ENCODE results near the gene PDE4B.
A peak's percentile ranks its signal among the peaks of the same experiment; 100 is the strongest.

The PDE4B gene

DNA sequence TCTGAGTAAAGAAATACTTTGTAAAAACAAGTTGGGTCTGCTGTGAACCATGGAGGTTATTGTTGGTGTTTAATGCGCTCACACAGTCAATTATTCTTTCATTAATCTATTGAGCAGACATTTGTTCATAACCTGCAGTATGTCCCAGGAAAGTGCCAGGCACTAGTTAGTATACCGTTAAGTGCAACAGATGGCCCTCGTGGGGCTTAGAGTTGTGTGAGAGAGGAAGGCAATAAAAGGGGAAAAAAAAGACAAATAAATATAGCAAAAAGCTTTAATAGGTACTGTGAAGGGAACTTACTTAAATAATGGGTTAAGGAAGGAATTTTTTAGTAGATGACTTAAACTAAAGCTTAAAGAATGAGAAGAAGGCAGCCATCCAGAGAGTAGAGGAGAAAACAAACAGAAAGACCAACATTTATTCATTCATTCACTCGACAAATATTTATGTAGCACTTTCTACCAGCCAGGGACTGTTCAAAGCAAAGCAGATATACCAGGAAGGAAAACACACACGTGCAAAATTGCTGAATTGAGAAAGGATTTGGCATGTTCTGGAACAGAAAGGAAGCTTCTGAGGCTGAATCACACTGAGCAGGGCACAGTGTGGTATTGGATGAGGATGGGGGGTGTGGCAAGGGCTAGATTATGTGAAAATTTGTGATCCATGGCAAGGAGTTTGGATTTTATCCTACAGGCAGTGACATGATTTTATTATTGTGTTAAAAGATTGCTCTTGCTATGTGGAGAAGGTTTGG lies 445.2 kb downstream of the PDE4B start:
- TF ChIP-seq, protein P1, sequence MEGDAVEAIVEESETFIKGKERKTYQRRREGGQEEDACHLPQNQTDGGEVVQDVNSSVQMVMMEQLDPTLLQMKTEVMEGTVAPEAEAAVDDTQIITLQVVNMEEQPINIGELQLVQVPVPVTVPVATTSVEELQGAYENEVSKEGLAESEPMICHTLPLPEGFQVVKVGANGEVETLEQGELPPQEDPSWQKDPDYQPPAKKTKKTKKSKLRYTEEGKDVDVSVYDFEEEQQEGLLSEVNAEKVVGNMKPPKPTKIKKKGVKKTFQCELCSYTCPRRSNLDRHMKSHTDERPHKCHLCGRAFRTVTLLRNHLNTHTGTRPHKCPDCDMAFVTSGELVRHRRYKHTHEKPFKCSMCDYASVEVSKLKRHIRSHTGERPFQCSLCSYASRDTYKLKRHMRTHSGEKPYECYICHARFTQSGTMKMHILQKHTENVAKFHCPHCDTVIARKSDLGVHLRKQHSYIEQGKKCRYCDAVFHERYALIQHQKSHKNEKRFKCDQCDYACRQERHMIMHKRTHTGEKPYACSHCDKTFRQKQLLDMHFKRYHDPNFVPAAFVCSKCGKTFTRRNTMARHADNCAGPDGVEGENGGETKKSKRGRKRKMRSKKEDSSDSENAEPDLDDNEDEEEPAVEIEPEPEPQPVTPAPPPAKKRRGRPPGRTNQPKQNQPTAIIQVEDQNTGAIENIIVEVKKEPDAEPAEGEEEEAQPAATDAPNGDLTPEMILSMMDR (IDR thresholded peaks at IDR 0.05), result no peak
- H3K27ac ChIP-seq, result no peak overlapping the region
- H3K4me1 ChIP-seq (ENCODE audit: control insufficient read depth in 1 of 2, insufficient read depth in 1 of 2, low read depth in 1 of 2, low read length in 1 of 2), result no peaks in the 10 kb centered on the region
- no peak overlapping the region for H3K4me3 ChIP-seq (ENCODE audit: low read depth in 1 of 2, low read length in 1 of 2)
- H3K36me3 ChIP-seq, result no peaks in the 10 kb centered on the region
- H3K9me3 ChIP-seq, result no peaks in the 10 kb centered on the region
- H3K27me3 ChIP-seq, result no peaks in the 10 kb centered on the region

DNA sequence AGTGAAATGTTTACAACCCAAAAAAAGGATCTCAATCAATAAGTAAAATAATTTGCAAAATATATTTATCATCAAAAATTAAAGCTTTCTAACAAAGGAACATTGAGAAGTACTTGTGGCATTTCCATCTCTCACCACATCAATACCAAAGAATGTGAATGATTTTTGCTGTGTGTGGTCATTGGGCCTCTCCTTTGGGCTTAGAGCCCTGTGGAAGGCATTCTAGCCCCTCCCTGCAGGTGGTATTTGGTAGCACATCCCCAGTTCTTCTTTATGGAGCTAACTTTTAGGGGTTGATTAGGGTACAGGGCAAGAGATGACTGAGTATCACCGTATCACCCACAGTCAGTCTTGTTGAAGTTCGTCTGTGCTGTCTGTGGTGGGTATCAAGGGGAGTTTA lies 447.1 kb downstream of the PDE4B start:
- no peaks in the 10 kb centered on the region for H3K27me3 ChIP-seq
- H3K9me3 ChIP-seq, result no peaks in the 10 kb centered on the region
- H3K27ac ChIP-seq, result no peak overlapping the region
- H3K36me3 ChIP-seq, result no peaks in the 10 kb centered on the region
- no peaks in the 10 kb centered on the region for H3K4me1 ChIP-seq (ENCODE audit: control insufficient read depth in 1 of 2, insufficient read depth in 1 of 2, low read depth in 1 of 2, low read length in 1 of 2)
- TF ChIP-seq, protein P1 (IDR thresholded peaks at IDR 0.05), result no peak
- H3K4me3 ChIP-seq (ENCODE audit: low read depth in 1 of 2, low read length in 1 of 2), result no peak overlapping the region

DNA sequence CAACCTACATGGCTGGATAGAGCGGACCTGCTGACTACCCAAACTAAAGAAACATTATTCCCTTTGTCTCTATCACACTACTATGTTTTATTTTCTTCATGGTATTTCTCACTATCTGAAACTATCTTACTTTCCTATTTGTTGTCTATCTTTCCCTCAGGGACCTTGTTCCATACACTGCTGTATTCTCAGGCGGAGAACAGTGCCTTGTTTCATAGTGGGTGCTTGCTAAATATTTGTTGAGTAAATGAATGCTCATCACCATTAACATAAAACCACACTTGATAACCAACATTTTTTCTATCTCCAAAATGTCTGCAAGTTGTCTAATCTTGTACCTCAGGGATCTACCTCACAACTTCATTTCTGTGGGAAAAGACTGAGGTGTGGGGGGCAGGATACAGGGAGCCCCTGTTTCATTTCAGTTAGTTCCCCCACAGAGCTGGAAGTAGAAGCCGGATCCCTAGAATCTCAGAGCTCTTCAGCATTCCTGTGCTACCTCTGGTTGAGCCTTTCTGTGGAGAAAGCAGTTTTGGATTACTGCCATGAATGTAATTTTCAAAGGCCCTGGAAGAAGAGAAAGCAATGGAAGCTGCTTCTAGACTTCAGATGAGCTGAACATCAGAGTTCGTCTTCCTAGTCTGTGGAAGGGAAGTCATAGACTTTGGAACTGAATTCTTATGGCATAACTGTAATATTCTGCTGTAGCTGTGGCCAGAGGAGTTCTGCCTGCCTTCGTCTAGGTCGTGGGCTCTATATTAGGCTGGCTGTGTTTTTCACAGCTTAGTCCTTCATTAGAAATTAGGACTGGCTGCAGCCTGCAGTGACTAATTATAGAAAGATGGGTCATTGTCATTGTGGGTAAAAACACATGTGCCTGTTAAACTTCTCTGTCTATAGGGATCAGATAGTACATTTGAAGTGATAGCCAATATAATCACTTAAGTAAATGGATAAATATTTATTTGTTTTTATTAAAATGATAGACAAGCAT lies 448.1 kb downstream of the PDE4B start:
- TF ChIP-seq, protein P1 (IDR thresholded peaks at IDR 0.05), result no peak
- Histone ChIP-seq H3K27me3 (no peaks in the 10 kb centered on the region), H3K36me3 (no peaks in the 10 kb centered on the region), H3K4me1 (ENCODE audit: control insufficient read depth in 1 of 2, insufficient read depth in 1 of 2, low read depth in 1 of 2, low read length in 1 of 2) (no peaks in the 10 kb centered on the region), H3K4me3 (ENCODE audit: low read depth in 1 of 2, low read length in 1 of 2) (no peak overlapping the region), H3K9me3 (no peaks in the 10 kb centered on the region), H3K27ac (no peak overlapping the region)

DNA sequence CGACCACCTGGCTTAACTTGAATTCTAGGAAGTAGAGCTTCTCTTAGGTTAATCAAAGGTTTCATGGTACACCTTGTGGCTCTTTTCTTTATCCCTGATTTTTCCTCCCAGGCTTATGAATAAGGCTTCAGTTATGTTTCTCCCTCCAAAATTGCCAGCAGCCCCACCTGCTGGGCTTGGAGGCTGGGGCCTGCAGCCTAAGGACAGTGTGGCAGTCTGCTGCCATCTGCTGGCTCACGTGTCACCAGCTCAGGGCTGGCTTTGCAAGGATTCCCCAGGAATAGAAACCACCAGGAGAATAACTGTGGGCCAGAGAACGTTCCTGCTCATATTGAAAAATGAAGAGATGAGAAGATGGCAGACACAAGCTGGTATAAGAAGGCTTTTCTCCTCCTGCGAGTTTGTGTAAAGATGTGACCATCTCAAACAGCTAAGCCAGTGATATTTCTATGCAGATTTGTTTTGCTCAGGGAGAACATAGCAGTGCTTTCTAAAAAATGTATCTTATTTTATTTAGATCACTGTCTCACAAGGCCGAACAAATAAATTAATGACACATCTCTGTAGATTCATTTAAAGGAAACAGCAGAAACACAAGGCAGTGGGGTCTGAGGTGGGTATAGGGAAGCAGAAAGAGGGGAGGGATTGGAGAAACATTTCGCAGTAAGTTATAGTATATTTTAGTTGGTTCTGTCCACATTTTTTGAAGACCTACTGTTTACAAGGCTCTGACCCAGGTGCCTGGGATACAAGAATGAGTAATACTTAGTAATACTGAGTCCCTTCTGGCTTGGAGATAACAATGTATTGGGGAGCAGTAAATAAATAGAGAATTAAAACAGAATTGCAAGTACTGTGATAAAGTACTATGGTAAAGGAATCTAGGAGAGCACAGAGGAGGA lies 450.2 kb downstream of the PDE4B start:
- Histone ChIP-seq H3K36me3 (no peaks in the 10 kb centered on the region), H3K4me3 (ENCODE audit: low read depth in 1 of 2, low read length in 1 of 2) (no peak overlapping the region), H3K9me3 (no peaks in the 10 kb centered on the region), H3K27ac (no peak overlapping the region), H3K4me1 (ENCODE audit: control insufficient read depth in 1 of 2, insufficient read depth in 1 of 2, low read depth in 1 of 2, low read length in 1 of 2) (no peaks in the 10 kb centered on the region), H3K27me3 (no peaks in the 10 kb centered on the region)
- TF ChIP-seq, protein P1 (IDR thresholded peaks at IDR 0.05), result peak; percentile 39

DNA sequence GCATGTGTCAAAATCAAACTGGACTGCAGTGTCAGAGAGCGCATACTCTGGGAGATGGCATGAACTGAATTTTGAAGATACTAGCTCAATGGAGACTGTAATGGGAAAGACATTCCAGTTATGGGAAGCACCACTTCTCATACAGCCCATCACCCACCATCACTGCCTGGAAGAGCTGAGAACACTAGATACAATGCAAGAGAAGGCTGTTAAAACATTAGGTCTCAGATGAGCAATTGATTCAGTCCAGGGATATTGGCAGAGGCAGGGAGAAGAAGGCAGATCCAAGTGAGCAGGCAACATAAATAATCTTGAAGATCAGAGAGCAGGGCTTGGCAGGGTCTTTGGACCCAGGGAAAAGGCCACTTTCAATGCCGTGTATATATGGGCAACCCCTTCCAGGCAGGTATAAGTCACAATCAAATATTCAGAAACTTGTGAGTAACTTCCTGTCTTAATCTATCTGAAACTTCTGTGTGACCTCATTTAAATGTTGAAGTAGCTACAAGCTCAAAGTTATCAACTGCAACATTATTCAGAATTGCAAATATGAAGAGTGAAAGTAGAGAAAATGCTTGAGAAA lies 450.9 kb downstream of the PDE4B start:
- Histone ChIP-seq H3K4me1 (ENCODE audit: control insufficient read depth in 1 of 2, insufficient read depth in 1 of 2, low read depth in 1 of 2, low read length in 1 of 2) (no peaks in the 10 kb centered on the region), H3K27me3 (no peaks in the 10 kb centered on the region), H3K4me3 (ENCODE audit: low read depth in 1 of 2, low read length in 1 of 2) (no peak overlapping the region), H3K9me3 (no peaks in the 10 kb centered on the region), H3K36me3 (no peaks in the 10 kb centered on the region), H3K27ac (no peak overlapping the region)
- TF ChIP-seq, protein P1 (IDR thresholded peaks at IDR 0.05), result no peak

Data from neutrophil (primary cell).